Stimulated activated naive B cell treated with anti-CD40 and anti-IgM and Interleukin-4, amounts not matched to agents 10 μg/mL and 1 μg/mL and 100 μg/mL, for 72 hours (primary cell): ENCODE results near the gene ADGRV1.

Experiments used
- ATAC-seq, 2 donors: fragments of 150-1000 bp; cut with Tn5 transposase; replicated peaks; 2 replicates each; pipeline ENCODE4 v1.10.0; 2021; ENCODE audit warnings: moderate library complexity in 1 of 2
- DNase-seq: peaks from one replicate; pipeline ENCODE4 v3.0.0; 2021
- H3K27ac Mint-ChIP-seq: one replicate; pipeline ENCODE4 v1.8.0; 2022; ENCODE audit warnings: mild to moderate bottlenecking, mixed read lengths
- H3K27me3 Mint-ChIP-seq, 2 donors: one replicate each; pipeline ENCODE4 v1.8.0; 2022; ENCODE audit warnings: mixed read lengths in 2 of 2
- H3K36me3 Mint-ChIP-seq, 2 donors: one replicate each; pipeline ENCODE4 v1.8.0; 2022; ENCODE audit warnings: mixed read lengths in 2 of 2, mild to moderate bottlenecking in 1 of 2
- H3K4me1 Mint-ChIP-seq, 2 donors: one replicate each; pipeline ENCODE4 v1.8.0; 2022; ENCODE audit warnings: mixed read lengths in 2 of 2, mild to moderate bottlenecking in 1 of 2
- H3K4me3 Mint-ChIP-seq, 2 donors: one replicate each; pipeline ENCODE4 v1.8.0; 2022; ENCODE audit warnings: mild to moderate bottlenecking in 2 of 2, mixed read lengths in 2 of 2, moderate library complexity in 1 of 2
- H3K9me3 Mint-ChIP-seq, 2 donors: one replicate each; pipeline ENCODE4 v1.8.0; 2022; ENCODE audit warnings: mixed read lengths in 2 of 2, mild to moderate bottlenecking in 1 of 2

Gene ADGRV1

DNA sequence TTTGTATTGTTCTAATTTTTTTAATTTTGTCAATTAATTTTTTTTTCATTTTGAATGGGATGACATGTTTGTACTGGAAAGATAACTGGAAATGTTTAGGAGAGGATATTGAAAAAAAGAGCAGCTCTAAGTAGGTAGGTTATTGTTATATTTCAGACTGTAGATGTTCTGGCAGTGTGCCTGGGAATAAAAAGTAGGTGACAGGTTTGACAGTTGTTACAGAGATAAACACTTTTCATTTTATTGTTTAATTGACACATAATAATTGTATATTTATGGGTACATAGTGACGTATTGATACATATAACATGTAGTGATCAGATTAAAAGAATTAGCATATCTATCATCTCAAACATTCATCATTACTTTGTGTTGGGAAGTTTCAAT, 545.5 kb downstream of the ADGRV1 start:
- Mint-ChIP-seq H3K9me3 (peaks cover 0 to 2% of the 10 kb centered on the region in 2 donors), H3K27ac (no peak overlapping the region), H3K36me3 (no peaks in the 10 kb centered on the region), H3K4me3 (no peak overlapping the region), H3K27me3 (peaks cover 5 to 16% of the 10 kb centered on the region in 2 donors), H3K4me1 (peaks cover 0 to 2% of the 10 kb centered on the region in 2 donors)
- ATAC-seq (no peak), DNase-seq (no peak)

DNA sequence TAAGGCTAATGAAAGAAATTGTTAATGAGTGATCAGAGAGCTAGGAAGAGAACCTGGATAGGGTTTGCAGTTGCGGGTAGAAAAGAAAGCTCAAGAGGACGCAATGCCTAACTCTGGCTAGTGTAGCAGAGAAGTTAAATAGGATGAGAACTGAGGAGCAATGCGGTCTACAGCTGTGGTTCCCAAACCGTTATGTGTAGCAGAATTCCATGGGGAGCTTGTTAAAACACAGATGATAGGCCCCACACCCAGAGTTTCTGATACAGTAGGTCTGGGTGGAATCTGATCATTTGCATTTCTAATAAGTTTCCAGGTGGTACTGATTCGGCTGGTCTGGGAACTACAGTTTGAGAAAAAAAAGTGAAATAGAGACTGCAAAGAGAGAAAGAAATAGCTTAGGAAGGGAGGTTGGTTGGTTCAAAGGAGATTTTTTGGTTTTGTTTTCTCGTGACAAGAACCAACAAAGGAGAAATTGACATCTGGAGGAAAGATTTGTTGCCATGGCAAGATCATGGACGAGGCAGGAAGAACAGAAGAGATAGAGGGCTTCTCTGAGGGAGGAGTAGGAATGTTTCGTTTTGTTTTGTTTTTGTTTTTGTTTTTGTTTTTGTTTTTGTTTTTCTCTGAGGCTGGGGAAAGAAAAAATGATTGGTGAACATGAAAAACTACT, 548.4 kb downstream of the ADGRV1 start:
- no peak for DNase-seq
- H3K27me3 Mint-ChIP-seq = peaks cover 0 to 6% of the 10 kb centered on the region in 2 donors

DNA sequence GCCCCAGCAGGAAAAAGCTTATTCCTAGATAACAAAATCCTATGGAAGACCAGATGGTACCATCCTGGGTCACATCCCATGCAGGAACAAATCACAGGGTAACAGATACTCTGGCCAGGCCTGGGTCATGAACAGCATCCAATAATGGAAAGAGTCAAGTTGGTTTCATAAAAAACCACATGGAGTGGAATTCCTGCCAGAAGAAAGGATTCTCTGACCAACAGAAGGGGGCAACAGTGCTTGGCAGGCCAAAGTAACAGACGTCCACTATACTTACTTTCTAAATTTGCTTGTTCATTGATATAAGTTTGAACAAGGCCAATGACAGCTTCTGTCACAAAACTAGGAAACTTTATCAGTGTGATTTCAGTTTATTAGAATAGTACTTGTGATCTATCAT, 551.0 kb downstream of the ADGRV1 start:
- Mint-ChIP-seq H3K27me3 (peaks cover 0 to 6% of the 10 kb centered on the region in 2 donors), H3K4me1 (peaks cover 0 to 3% of the 10 kb centered on the region in 2 donors), H3K9me3 (peaks cover 0 to 2% of the 10 kb centered on the region in 2 donors), H3K36me3 (no peaks in the 10 kb centered on the region), H3K4me3 (no peak overlapping the region), H3K27ac (no peak overlapping the region)
- ATAC-seq (no peak), DNase-seq (no peak)

More for the DNA sequence above, 548.4 kb downstream of the ADGRV1 start:
- Mint-ChIP-seq H3K27ac (no peak overlapping the region), H3K4me3 (no peak overlapping the region), H3K4me1 (no peaks in the 10 kb centered on the region), H3K36me3 (no peaks in the 10 kb centered on the region), H3K9me3 (peaks cover 0 to 2% of the 10 kb centered on the region in 2 donors)
- no peak for ATAC-seq

DNA sequence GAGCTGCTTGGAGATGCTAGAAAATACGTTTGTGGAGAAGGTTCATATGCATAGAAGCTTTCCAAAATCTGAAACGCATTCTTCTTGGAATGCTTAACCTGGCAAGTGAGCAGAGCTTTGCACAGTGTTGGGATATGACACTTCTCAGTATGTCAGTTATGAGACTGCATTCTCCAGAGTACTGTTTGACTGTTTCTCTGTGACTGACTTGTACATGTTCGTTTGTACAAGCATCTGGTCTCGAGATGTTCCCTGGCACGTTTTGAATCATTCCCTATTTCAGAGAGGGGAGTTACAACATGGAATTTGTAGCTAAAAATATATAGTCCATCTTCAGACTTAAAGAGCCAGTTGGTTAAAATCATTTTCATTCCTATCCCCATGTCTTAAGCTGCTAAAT, 552.1 kb downstream of the ADGRV1 start:
- no peak for ATAC-seq
- Mint-ChIP-seq H3K27ac (no peak overlapping the region), H3K36me3 (no peaks in the 10 kb centered on the region), H3K9me3 (peaks cover 0 to 2% of the 10 kb centered on the region in 2 donors), H3K4me3 (no peak overlapping the region), H3K4me1 (peaks cover 0 to 7% of the 10 kb centered on the region in 2 donors), H3K27me3 (peaks cover 0 to 6% of the 10 kb centered on the region in 2 donors)
- DNase-seq = no peak

DNA sequence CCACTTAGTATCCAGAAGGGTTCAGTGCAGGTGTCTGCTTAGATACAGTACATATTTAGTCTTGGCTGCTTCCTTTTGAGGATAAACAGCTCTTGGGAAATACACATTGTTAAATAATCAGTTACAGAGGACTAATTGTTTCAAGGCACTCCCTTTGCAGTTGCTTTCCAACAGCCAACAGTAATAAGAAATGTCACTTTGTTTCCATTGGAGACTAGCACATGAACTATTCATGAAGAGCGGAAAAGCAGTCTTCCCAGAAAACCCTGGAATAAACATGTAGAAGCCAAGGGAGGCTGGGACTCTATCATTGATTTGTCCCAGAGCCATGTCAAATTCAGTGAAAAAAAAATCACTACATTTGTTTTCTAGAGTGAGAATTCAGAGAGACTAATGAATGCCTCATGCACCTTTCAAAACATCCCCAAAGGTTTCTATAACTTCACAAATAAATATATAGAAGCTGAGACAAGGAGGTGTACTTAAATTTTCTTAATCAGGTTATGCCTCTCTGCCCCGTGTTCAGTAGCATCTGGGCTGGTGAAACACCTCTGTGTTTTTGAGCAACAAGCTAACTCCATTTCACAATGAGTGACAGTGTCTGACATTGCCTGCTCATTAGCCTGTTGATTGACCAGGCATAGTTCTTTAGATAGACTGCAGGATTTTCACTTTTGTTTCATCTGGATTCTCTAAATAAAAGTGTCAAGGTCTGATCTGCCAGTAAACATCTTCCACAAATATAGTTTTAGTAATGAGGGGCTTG, 553.1 kb downstream of the ADGRV1 start:
- DNase-seq (no peak), ATAC-seq (no peak)
- H3K27me3 Mint-ChIP-seq = peaks cover 0 to 6% of the 10 kb centered on the region in 2 donors
- no peaks in the 10 kb centered on the region for H3K9me3 Mint-ChIP-seq
- peaks cover 0 to 7% of the 10 kb centered on the region in 2 donors for H3K4me1 Mint-ChIP-seq
- H3K27ac Mint-ChIP-seq = no peak overlapping the region
- no peak overlapping the region for H3K4me3 Mint-ChIP-seq
- H3K36me3 Mint-ChIP-seq = no peaks in the 10 kb centered on the region

DNA sequence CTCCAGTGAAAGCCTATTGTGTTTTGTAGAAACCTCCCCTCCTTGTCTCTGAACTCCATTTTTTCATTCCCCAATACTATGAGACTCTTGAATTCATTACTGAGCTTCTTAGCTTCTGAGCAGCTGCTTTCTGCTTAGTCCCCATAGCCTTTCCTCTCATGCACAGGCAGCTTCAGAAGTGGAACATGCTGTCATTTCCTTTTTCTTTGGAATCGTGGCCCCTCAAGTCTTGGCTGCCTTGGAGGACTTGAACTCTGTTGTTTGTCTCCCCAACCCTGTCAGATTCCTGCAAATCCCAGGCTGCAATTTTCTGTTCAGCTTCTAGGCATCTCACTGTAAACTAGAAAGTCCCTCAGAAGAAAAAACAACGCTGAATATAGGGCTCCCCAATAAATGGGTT, 556.1 kb downstream of the ADGRV1 start:
- no peak for ATAC-seq
- H3K27me3 Mint-ChIP-seq = no peaks in the 10 kb centered on the region
- no peaks in the 10 kb centered on the region for H3K36me3 Mint-ChIP-seq
- H3K4me3 Mint-ChIP-seq = no peak overlapping the region
- peak overlapping the region; percentile 60 for H3K27ac Mint-ChIP-seq
- peaks cover 0 to 7% of the 10 kb centered on the region in 2 donors for H3K4me1 Mint-ChIP-seq
- no peaks in the 10 kb centered on the region for H3K9me3 Mint-ChIP-seq
- no peak for DNase-seq

DNA sequence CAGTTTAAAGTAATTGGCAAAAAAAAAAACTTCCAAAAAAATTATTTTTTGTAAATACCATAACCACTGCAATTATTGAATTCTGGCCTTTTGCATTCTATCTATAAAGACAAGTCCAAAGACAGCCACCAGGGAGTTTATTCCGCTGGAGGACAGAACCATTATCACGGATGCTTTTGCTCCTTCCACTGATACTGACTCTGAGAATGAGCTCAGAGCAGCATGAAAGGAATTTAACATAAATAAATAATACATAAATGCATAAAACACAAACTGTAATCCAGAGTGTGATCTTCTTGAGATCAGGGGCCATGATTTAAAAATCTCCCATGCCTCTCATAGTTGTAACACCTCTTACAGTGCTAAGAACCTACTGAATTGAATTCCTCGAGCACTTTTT, 559.8 kb downstream of the ADGRV1 start:
- no peaks in the 10 kb centered on the region for H3K27me3 Mint-ChIP-seq
- no peak for ATAC-seq
- no peaks in the 10 kb centered on the region for H3K9me3 Mint-ChIP-seq
- no peak for DNase-seq
- H3K36me3 Mint-ChIP-seq = no peaks in the 10 kb centered on the region
- H3K27ac Mint-ChIP-seq = no peak overlapping the region
- peaks cover 0 to 7% of the 10 kb centered on the region in 2 donors for H3K4me1 Mint-ChIP-seq
- H3K4me3 Mint-ChIP-seq = no peak overlapping the region

DNA sequence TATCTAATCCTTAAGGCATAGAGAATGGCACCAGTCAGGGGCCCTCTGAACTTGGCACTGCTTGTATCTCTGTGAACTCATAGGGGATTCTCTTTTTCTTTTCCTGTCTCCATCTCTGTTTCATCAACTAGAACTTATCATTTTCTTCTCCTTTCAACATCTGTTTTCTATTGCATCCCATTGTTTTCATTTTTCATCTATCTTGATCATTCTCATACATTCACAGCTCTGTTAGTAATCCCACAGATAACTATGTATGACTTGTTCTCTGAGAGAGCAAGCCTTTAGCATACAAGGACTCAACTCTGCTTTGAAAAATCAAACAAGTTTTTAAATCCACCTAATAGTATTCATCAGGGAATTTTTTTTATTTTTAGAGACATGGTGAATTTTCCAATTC, 560.2 kb downstream of the ADGRV1 start:
- DNase-seq (no peak), ATAC-seq (no peak)
- peaks cover 0 to 7% of the 10 kb centered on the region in 2 donors for H3K4me1 Mint-ChIP-seq
- no peak overlapping the region for H3K4me3 Mint-ChIP-seq
- no peaks in the 10 kb centered on the region for H3K9me3 Mint-ChIP-seq
- H3K27ac Mint-ChIP-seq = no peak overlapping the region
- no peaks in the 10 kb centered on the region for H3K27me3 Mint-ChIP-seq
- H3K36me3 Mint-ChIP-seq = no peaks in the 10 kb centered on the region

DNA sequence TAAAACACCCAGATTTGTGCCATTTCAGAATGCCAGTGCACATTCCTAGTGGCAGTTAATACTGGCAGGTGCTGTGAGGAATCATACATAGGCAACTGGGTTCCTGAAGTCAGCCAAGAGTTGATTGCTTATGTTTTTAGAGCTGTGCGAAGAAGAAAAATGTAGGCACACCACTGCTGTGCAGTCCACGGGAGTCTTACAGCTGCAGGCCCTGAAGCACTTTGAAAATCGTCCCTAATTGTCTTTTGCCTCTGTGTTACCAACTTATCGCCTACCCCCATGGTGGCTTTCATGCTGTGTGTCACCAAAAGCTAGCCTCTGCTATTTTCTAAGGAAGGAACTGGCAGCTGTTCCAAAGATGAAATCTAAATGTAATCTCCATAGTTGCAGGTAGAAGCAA, 560.6 kb downstream of the ADGRV1 start:
- Mint-ChIP-seq H3K36me3 (no peaks in the 10 kb centered on the region), H3K4me3 (no peak overlapping the region), H3K27ac (no peak overlapping the region), H3K27me3 (no peaks in the 10 kb centered on the region), H3K9me3 (no peaks in the 10 kb centered on the region), H3K4me1 (peaks cover 0 to 7% of the 10 kb centered on the region in 2 donors)
- ATAC-seq = no peak
- DNase-seq = no peak

DNA sequence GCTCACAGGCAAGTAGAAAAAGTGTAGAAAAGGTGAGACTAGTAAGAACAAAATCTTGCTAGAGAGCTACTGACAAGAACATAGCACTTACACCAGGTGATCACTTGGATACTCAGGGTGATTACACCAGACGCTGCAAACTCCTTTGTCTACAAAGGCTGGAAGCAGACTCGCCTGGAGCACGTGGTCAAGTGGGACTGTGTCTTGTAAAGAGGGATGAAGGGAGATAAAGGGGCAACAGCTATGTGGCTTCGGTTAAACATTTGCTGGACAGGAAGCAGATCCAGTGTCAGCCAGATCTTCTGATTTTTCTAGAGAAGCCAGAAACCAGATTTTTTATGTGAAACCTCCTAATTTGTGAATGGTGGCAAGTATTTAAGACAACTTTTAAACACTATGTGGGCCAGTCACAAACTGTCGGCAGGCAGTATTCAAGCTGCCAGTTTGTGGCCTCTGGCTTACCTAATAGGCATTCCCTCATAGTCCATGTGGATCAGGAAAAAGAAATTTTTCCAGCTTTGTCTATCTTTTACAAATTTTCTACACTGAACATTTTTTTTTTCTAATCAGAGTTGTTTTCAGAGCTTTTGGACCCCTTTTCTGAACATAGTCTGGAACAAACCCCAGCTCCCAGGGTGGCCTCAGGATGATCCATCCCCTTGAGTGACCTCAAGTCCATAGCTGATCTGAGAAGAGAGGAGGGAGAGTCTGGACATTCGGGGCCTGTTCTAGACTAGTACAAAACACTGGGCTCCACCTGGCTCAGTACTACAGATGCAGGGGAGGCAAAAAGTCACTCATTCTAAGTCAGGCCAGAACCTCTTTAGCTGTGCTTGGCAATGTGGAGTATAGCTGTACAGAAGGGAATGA, 561.6 kb downstream of the ADGRV1 start:
- H3K27ac Mint-ChIP-seq = no peak overlapping the region
- no peaks in the 10 kb centered on the region for H3K9me3 Mint-ChIP-seq
- no peak overlapping the region for H3K4me3 Mint-ChIP-seq
- no peaks in the 10 kb centered on the region for H3K36me3 Mint-ChIP-seq
- no peak for DNase-seq
- no peaks in the 10 kb centered on the region for H3K4me1 Mint-ChIP-seq
- H3K27me3 Mint-ChIP-seq = no peaks in the 10 kb centered on the region
- ATAC-seq = no peak

DNA sequence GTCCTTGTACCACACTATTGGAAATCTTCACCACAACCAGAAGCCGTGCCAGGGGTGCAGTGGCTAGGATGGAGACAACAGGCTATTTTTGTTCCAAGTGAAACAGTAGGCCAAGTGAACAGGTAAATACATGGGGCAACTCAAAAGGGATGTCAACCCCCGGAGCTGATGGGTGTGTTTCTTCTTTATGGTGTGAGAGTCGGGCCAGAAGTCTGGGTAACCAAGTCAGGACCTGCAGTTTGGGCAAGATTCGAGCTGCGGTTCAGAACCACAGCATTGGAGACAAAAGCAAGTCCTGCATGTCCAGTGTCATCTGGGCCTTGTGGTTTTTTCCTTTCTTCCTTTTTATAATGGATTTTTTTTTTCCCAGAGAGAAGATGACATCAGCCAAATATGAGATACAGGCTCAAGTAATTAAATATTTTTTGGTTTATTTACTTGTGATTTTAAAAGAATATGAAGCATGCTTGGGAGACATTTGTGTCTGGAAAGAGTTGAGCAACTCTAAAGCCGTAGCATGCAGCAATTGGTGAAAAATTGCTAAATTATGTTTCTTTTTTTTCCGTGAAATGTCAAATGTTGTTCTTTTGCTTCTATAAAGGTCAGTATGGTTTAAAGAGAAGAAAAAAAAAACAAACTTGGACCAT, 562.9 kb downstream of the ADGRV1 start:
- no peaks in the 10 kb centered on the region for H3K4me1 Mint-ChIP-seq
- H3K36me3 Mint-ChIP-seq = no peaks in the 10 kb centered on the region
- no peaks in the 10 kb centered on the region for H3K9me3 Mint-ChIP-seq
- ATAC-seq (no peak), DNase-seq (no peak)
- no peak overlapping the region for H3K27ac Mint-ChIP-seq
- H3K27me3 Mint-ChIP-seq = no peaks in the 10 kb centered on the region
- H3K4me3 Mint-ChIP-seq = no peak overlapping the region

DNA sequence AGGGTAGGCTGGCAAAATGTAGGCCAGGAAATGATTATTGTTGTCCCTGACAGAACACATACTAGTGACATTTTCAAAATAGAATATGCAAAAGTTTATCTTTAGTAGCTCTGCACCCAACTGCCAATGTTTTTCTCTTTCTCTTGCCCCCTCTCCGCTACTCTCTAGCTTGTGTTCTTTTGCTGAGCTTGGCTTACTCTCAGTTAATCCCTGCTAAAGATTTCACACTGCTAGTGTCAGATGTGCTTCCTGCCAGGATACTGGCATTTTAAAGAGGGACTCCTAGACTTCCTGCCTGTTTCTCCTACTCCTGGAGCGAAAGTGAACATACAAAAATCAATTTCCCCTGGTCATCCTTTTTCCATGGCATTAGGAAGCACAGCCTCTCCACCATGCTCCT, 564.1 kb downstream of the ADGRV1 start:
- DNase-seq (no peak), ATAC-seq (no peak)
- Mint-ChIP-seq H3K27me3 (no peaks in the 10 kb centered on the region), H3K4me3 (no peak overlapping the region), H3K27ac (no peak overlapping the region), H3K4me1 (no peaks in the 10 kb centered on the region), H3K9me3 (no peaks in the 10 kb centered on the region), H3K36me3 (no peaks in the 10 kb centered on the region)

DNA sequence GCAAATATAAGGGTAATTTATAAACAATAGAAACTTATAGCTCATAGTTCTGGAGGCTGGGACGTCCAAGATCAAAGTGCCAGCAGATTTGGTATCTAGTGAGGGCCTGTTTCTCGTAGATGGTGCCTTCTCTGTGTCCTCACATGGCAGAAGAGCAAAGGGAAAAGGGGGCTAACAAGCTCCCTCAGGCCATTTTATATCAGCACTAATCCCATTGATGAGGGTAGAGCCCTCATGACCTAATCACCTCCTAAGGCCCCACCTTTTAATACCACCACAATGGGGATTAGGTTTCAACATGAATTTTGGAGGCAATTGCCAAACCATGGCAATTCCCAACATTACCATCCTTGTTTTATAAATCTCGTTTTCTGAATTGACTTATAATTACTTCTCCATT, 564.7 kb downstream of the ADGRV1 start:
- DNase-seq = no peak
- no peak for ATAC-seq
- no peaks in the 10 kb centered on the region for H3K9me3 Mint-ChIP-seq
- H3K27me3 Mint-ChIP-seq = no peaks in the 10 kb centered on the region
- H3K4me1 Mint-ChIP-seq = no peaks in the 10 kb centered on the region
- H3K36me3 Mint-ChIP-seq = no peaks in the 10 kb centered on the region
- H3K4me3 Mint-ChIP-seq = no peak overlapping the region
- no peak overlapping the region for H3K27ac Mint-ChIP-seq

DNA sequence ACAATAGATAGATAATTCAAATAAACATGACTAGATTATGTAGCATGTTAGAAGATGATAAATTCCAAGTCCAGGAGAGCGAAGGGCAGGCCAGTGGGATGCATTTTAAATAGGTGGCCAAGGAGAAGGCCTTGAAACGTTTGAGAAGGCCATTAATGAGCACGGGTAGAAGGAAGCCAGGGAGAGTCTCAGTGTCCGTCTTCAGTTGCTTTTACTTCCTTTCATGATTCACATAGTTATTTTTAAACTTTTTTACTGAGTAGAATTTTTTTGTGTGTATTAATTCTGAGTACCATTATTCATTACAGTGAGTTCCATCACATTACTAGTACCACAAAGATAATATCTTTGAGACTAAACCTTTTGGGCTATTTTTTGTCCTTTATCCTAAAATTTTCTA, 565.3 kb downstream of the ADGRV1 start:
- no peak for ATAC-seq
- Mint-ChIP-seq H3K4me3 (no peak overlapping the region), H3K27ac (no peak overlapping the region), H3K27me3 (no peaks in the 10 kb centered on the region), H3K36me3 (no peaks in the 10 kb centered on the region), H3K9me3 (no peaks in the 10 kb centered on the region), H3K4me1 (no peaks in the 10 kb centered on the region)
- no peak for DNase-seq
